Mesenchymal stem cell (in vitro differentiated cells and primary cell): Measurements from ENCODE around the gene USH2A.
A peak's percentile ranks its signal among the peaks of the same experiment; 100 is the strongest.

Source experiments
- DNase-seq: peaks from one replicate; pipeline ENCODE4 v3.0.0-alpha.2; 2013
- H2AFZ ChIP-seq: one replicate; pipeline ENCODE4 v1.6.1; 2013; ENCODE audit warnings: low read depth, mild to moderate bottlenecking, control low read depth, inconsistent platforms, low read length, moderate library complexity
- H2AK5ac ChIP-seq: 2 replicates; pipeline ENCODE4 v1.6.1; 2013; ENCODE audit warnings: low read length, moderate library complexity, mild to moderate bottlenecking, inconsistent platforms; ENCODE audit not compliant: severe bottlenecking
- H2BK120ac ChIP-seq: one replicate; pipeline ENCODE4 v1.6.1; 2013; ENCODE audit warnings: low read depth, mild to moderate bottlenecking, inconsistent platforms, low read length, moderate library complexity
- H2BK12ac ChIP-seq, 2 experiments: one replicate each; pipeline ENCODE4 v1.6.1; 2013; ENCODE audit warnings: inconsistent platforms in 2 of 2, low read length in 2 of 2, mild to moderate bottlenecking in 2 of 2, moderate library complexity in 2 of 2, control low read depth in 1 of 2
- H2BK15ac ChIP-seq: one replicate; pipeline ENCODE4 v1.6.1; 2013; ENCODE audit warnings: mild to moderate bottlenecking, low read depth, inconsistent platforms; ENCODE audit not compliant: poor library complexity, severe bottlenecking
- H2BK5ac ChIP-seq: 2 replicates; pipeline ENCODE4 v1.6.1; 2013; ENCODE audit warnings: low read depth, mild to moderate bottlenecking, low read length, control low read depth, inconsistent platforms; ENCODE audit not compliant: poor library complexity, severe bottlenecking
- H3K14ac ChIP-seq, 2 experiments: one replicate each; pipeline ENCODE4 v1.6.1; 2013; ENCODE audit warnings: inconsistent platforms in 2 of 2, low read length in 2 of 2, control low read depth in 1 of 2, mild to moderate bottlenecking in 1 of 2, moderate library complexity in 1 of 2
- H3K18ac ChIP-seq, 2 experiments: one replicate each; pipeline ENCODE4 v1.6.1; 2013; ENCODE audit warnings: inconsistent platforms in 2 of 2, low read length in 2 of 2, control low read depth in 1 of 2, low read depth in 1 of 2, mild to moderate bottlenecking in 1 of 2
- H3K23ac ChIP-seq, 2 experiments: one replicate each; pipeline ENCODE4 v1.6.1; 2013; ENCODE audit warnings: inconsistent platforms in 2 of 2, low read length in 2 of 2, mild to moderate bottlenecking in 2 of 2, moderate library complexity in 2 of 2, control low read depth in 1 of 2
- H3K27ac ChIP-seq: 2 replicates; pipeline ENCODE4 v1.5.1; 2013; ENCODE audit warnings: mild to moderate bottlenecking, moderate library complexity, low read length, control low read depth, inconsistent platforms; ENCODE audit not compliant: poor library complexity, severe bottlenecking
- H3K27me3 ChIP-seq, 2 experiments: 2 replicates each; pipeline versions ENCODE4 v1.6.1 to v1.7.0; 2013; ENCODE audit warnings: low read length in 2 of 2, mild to moderate bottlenecking in 2 of 2, moderate library complexity in 2 of 2, control low read depth in 1 of 2, inconsistent platforms in 1 of 2; ENCODE audit not compliant: control insufficient read depth in 1 of 2, insufficient read depth in 1 of 2
- H3K36me3 ChIP-seq, 2 experiments: 2 replicates each; pipeline versions ENCODE4 v1.6.1 to v1.7.0; 2013; ENCODE audit warnings: low read length in 2 of 2, control low read depth in 1 of 2, inconsistent platforms in 1 of 2, low read depth in 1 of 2, mild to moderate bottlenecking in 1 of 2; ENCODE audit not compliant: insufficient read depth in 2 of 2, control insufficient read depth in 1 of 2
- H3K4ac ChIP-seq, 2 experiments: one replicate each; pipeline ENCODE4 v1.6.1; 2013; ENCODE audit warnings: inconsistent platforms in 2 of 2, low read length in 2 of 2, mild to moderate bottlenecking in 2 of 2, moderate library complexity in 2 of 2, control low read depth in 1 of 2, low read depth in 1 of 2
- H3K4me1 ChIP-seq: 2 replicates; pipeline ENCODE4 v1.6.1; 2013; ENCODE audit warnings: low read depth, low read length, control low read depth; ENCODE audit not compliant: control insufficient read depth, insufficient read depth
- H3K4me2 ChIP-seq: 2 replicates; pipeline ENCODE4 v1.6.1; 2013; ENCODE audit warnings: low read length, mild to moderate bottlenecking, inconsistent platforms; ENCODE audit not compliant: poor library complexity, severe bottlenecking
- H3K4me3 ChIP-seq, 2 experiments: 2 replicates each; pipeline versions ENCODE4 v1.5.1 to v1.7.0; 2013; ENCODE audit warnings: low read length in 2 of 2, mild to moderate bottlenecking in 2 of 2, control low read depth in 1 of 2, low read depth in 1 of 2; ENCODE audit not compliant: insufficient read depth in 1 of 2
- H3K79me1 ChIP-seq: replicated peaks from 2 replicates; pipeline ENCODE4 v1.6.1; 2013; ENCODE audit warnings: mild to moderate bottlenecking, control low read depth, low read length, inconsistent platforms; ENCODE audit not compliant: poor library complexity, severe bottlenecking
- H3K9ac ChIP-seq: 2 replicates; pipeline ENCODE4 v1.7.0; 2013; ENCODE audit warnings: mild to moderate bottlenecking, low read length, moderate library complexity
- H3K9me3 ChIP-seq: 2 replicates; pipeline ENCODE4 v1.7.0; 2013; ENCODE audit warnings: mild to moderate bottlenecking, low read length; ENCODE audit not compliant: control insufficient read depth
- H4K8ac ChIP-seq: one replicate; pipeline ENCODE4 v1.6.1; 2013; ENCODE audit warnings: inconsistent platforms, mild to moderate bottlenecking, low read length, moderate library complexity
- H4K91ac ChIP-seq: one replicate; pipeline ENCODE4 v1.6.1; 2013; ENCODE audit warnings: mild to moderate bottlenecking, low read length, inconsistent platforms
- WGBS: methylation state at CpG from one replicate; pipeline ENCODE4 v1.1.7; 2013; ENCODE audit warnings: mixed read lengths; 5-methylcytosine and 5-hydroxymethylcytosine counted together

The USH2A gene

GRCh38 chr1:216330262-216330661 is 93.0 kb downstream of the USH2A start:
- H2AFZ ChIP-seq, result no peak overlapping the region
- no peaks in the 10 kb centered on the region for H3K4me1 ChIP-seq
- H3K27ac ChIP-seq, result no peak overlapping the region
- H4K8ac ChIP-seq, result no peak overlapping the region
- H3K4me2 ChIP-seq, result no peak overlapping the region
- no peak overlapping the region for H2BK120ac ChIP-seq
- no peak overlapping the region for H3K4me3 ChIP-seq
- no peaks in the 10 kb centered on the region for H3K79me1 ChIP-seq
- DNase-seq, result peak; percentile 4
- no peak overlapping the region for H3K18ac ChIP-seq
- no peak overlapping the region for H3K4ac ChIP-seq
- H2BK15ac ChIP-seq, result no peak overlapping the region
- no peak overlapping the region for H4K91ac ChIP-seq
- H3K36me3 ChIP-seq, result no peaks in the 10 kb centered on the region
- H2AK5ac ChIP-seq, result no peak overlapping the region
- H3K9me3 ChIP-seq, result peaks cover 3% of the 10 kb centered on the region
- H3K14ac ChIP-seq, result no peak overlapping the region
- WGBS, result 59% methylated on average over 1 of the region's 2 CpGs
- H2BK5ac ChIP-seq, result no peak overlapping the region
- H2BK12ac ChIP-seq, result no peak overlapping the region
- H3K27me3 ChIP-seq, result no peaks in the 10 kb centered on the region
- no peak overlapping the region for H3K9ac ChIP-seq
- no peak overlapping the region for H3K23ac ChIP-seq

- no peak overlapping the region for H3K18ac ChIP-seq
- H3K4me3 ChIP-seq, result no peak overlapping the region
- H3K9ac ChIP-seq, result no peak overlapping the region
- no peak overlapping the region for H4K8ac ChIP-seq
- no peak overlapping the region for H3K4ac ChIP-seq
- no peaks in the 10 kb centered on the region for H3K36me3 ChIP-seq
- no peak overlapping the region for H2AK5ac ChIP-seq
- H2BK5ac ChIP-seq, result no peak overlapping the region
- no peaks in the 10 kb centered on the region for H3K9me3 ChIP-seq
- no peak overlapping the region for H2BK12ac ChIP-seq
- no peak overlapping the region for H3K14ac ChIP-seq
- H3K79me1 ChIP-seq, result no peaks in the 10 kb centered on the region
- no peak overlapping the region for H3K23ac ChIP-seq
- H3K27me3 ChIP-seq, result no peaks in the 10 kb centered on the region
- H3K4me2 ChIP-seq, result no peak overlapping the region
- no peak overlapping the region for H4K91ac ChIP-seq
- peak; percentile 21 for DNase-seq
- no peaks in the 10 kb centered on the region for H3K4me1 ChIP-seq
- H2BK120ac ChIP-seq, result no peak overlapping the region
- no peak overlapping the region for H2BK15ac ChIP-seq
- no peak overlapping the region for H3K27ac ChIP-seq
- WGBS, result 74% methylated on average over 1 of the region's 2 CpGs
- H2AFZ ChIP-seq, result no peak overlapping the region
Observed at GRCh38 chr1:216325946-216326345, 97.3 kb downstream of the USH2A start.

- Histone ChIP-seq H4K8ac (no peak overlapping the region), H3K27ac (no peak overlapping the region), H3K9ac (no peak overlapping the region), H2BK12ac (peak overlapping the region in 1 of 2 experiments; percentile 78), H3K4me1 (no peaks in the 10 kb centered on the region), H2AK5ac (no peak overlapping the region), H3K4me3 (no peak overlapping the region), H3K14ac (no peak overlapping the region), H3K27me3 (no peaks in the 10 kb centered on the region), H3K36me3 (no peaks in the 10 kb centered on the region), H3K23ac (no peak overlapping the region), H3K4ac (no peak overlapping the region), H3K18ac (no peak overlapping the region), H2BK120ac (no peak overlapping the region), H2BK15ac (no peak overlapping the region), H4K91ac (no peak overlapping the region), H3K9me3 (no peaks in the 10 kb centered on the region), H3K4me2 (no peak overlapping the region), H2BK5ac (no peak overlapping the region), H3K79me1 (no peaks in the 10 kb centered on the region), H2AFZ (peak overlapping the region; percentile 27)
- DNase-seq, result no peak
- WGBS, result 94% methylated on average over 7 of the region's 7 CpGs
Observed at GRCh38 chr1:216325336-216325735, 97.9 kb downstream of the USH2A start.

- Histone ChIP-seq H3K23ac (no peak overlapping the region), H2BK15ac (no peak overlapping the region), H4K8ac (no peak overlapping the region), H3K14ac (no peak overlapping the region), H2BK12ac (no peak overlapping the region), H3K4me3 (no peak overlapping the region), H2BK5ac (no peak overlapping the region), H3K27ac (no peak overlapping the region), H3K4me2 (no peak overlapping the region), H2AFZ (no peak overlapping the region), H3K18ac (no peak overlapping the region), H3K4ac (no peak overlapping the region), H3K79me1 (no peaks in the 10 kb centered on the region), H2BK120ac (no peak overlapping the region), H3K27me3 (no peaks in the 10 kb centered on the region), H3K9me3 (no peaks in the 10 kb centered on the region), H3K4me1 (no peaks in the 10 kb centered on the region), H4K91ac (no peak overlapping the region), H2AK5ac (no peak overlapping the region), H3K36me3 (no peaks in the 10 kb centered on the region), H3K9ac (no peak overlapping the region)
- 99% methylated on average over 5 of the region's 6 CpGs for WGBS
- DNase-seq, result no peak
Observed at GRCh38 chr1:216323344-216323743, 99.9 kb downstream of the USH2A start.
